ENCODE measurements around the gene MUC20.
"Not testable (repeated sequence)": the region's sequence is repeated elsewhere in the genome, so short reads cannot be mapped to it uniquely, and the experiment has no call there.

MUC20 gene

GRCh38 chr3:195770841-195771645 is 50.3 kb downstream of the MUC20 start:
- not testable (repeated sequence) for DNase-seq (ENCODE audit: low read depth)

GRCh38 chr3:195771646-195772300 is 51.0 kb downstream of the MUC20 start:
- no peak for DNase-seq (ENCODE audit: low read depth)

DNA sequence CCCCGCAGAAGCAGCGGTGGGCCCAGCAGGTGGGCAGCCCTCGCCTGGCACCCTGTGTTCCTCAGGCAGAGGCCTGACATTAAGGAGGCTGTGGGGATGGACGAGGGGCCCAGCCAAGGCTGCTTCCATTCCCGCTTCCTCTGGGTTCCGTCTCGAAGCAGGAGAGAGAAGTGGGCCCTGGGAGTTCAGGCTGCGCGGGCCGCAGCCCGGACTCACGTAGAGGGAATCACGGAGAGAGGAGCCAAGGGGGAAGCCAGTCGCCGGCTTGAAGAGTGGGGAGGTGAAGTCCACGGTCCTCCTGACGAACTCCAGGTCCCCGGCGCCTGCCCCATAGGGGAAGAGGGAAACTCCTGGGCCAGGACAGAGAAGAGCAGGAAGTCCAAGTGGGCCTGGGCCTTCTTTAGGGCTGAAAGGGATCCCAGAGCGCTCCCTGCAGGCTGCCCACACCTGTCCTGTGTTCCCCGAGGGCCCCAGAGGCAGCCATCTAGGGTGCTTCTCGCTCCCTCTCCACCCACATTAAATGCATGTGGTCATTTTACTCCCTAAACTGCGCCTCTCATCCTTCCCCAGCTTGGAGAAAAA is 53.3 kb downstream of the MUC20 start:
- DNase-seq (ENCODE audit: low read depth) = no peak

GRCh38 chr3:195774917-195775316 is 54.1 kb downstream of the MUC20 start:
- DNase-seq (ENCODE audit: low read depth) = no peak

GRCh38 chr3:195777975-195778374 is 57.2 kb downstream of the MUC20 start:
- no peak for DNase-seq (ENCODE audit: low read depth)

- not testable (repeated sequence) for DNase-seq (ENCODE audit: low read depth)
Observed at GRCh38 chr3:195781236-195781635, 60.5 kb downstream of the MUC20 start.

All from fibroblast of the conjunctiva (primary cell).